GM12874 (cell line): ENCODE measurements around the gene NYNRIN.

Experiments used
- TF ChIP-seq, protein P1 (sequence below): IDR thresholded peaks from 2 replicates; pipeline ENCODE4 v1.5.1; 2011; ENCODE audit warnings: low read depth, mild to moderate bottlenecking, control low read depth, low read length, moderate library complexity; ENCODE audit not compliant: insufficient read depth

Gene NYNRIN

DNA sequence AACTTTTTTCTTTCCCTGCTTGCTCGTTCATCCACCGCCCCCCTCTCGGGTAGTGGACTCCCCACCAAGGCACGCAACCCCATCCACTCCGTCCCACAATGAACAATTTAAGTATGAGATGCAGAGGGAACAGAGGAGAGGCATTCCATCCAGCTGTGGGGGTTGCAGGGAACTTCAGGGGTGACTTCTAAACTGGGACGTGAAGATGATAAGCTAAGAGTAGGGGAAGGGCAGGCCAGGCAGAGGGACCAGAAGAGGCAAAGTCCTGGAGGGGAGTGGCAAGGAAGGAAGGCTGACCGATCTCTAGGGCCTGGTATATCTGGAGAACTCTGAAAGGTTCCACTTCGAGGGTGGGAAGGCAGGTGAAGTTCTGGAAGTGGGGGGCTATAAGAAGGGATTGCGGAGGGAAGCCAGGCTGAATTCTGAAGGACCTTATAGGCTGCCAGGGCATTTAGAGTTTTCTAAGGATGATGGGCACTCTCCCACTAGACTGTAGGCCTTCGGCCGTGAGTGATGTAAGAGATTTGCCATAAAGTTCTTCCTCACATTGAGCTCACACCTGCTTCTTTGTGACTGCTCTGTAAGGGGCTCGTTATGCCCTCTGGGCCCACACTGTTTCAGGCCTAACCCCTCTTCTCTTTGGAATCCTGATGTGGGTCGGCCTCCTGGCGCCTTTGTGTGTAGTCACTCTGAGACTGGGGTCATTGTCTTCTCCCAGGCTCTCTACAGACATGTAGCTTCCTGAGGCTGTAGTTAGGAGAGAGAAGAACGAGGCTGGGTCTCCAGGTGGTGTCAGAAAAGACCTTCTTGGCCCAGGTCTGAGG, 18.7 kb upstream of the NYNRIN start:
- TF ChIP-seq, protein P1, sequence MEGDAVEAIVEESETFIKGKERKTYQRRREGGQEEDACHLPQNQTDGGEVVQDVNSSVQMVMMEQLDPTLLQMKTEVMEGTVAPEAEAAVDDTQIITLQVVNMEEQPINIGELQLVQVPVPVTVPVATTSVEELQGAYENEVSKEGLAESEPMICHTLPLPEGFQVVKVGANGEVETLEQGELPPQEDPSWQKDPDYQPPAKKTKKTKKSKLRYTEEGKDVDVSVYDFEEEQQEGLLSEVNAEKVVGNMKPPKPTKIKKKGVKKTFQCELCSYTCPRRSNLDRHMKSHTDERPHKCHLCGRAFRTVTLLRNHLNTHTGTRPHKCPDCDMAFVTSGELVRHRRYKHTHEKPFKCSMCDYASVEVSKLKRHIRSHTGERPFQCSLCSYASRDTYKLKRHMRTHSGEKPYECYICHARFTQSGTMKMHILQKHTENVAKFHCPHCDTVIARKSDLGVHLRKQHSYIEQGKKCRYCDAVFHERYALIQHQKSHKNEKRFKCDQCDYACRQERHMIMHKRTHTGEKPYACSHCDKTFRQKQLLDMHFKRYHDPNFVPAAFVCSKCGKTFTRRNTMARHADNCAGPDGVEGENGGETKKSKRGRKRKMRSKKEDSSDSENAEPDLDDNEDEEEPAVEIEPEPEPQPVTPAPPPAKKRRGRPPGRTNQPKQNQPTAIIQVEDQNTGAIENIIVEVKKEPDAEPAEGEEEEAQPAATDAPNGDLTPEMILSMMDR: no peak

DNA sequence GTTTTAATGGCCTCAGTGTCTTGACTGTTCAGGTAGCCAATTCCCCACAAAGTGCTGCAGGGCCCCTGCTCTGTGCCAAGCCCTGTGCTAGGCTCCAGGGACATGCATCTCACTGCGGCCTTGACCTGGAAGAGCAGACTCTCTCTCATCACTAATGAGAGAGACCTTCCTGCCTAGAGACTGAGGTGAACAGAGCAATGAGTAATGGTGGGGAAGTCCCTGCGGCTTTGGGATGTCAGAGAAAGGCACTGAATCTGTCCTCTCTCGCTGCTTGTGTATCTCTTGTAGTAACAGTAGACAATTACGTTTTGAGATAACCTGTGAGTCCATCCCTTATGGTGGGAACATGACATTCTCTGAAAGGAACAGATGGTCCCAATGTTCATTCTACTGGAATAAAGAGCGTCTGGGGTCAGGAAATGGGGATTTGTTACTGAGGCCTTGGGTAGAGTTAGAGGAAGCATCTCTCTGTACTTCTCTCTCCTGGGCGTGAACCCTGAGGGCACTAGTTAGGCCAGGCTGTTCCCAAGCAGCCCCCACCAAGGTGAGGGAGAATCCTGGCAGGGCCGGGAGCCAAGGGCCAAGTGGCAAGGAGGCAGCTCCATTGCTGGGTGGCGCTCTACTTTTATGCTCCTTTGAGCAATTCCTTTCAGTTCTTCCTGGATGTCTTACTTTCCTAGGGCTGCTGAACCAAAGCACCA, 17.3 kb upstream of the NYNRIN start:
- TF ChIP-seq, protein P1: no peak

DNA sequence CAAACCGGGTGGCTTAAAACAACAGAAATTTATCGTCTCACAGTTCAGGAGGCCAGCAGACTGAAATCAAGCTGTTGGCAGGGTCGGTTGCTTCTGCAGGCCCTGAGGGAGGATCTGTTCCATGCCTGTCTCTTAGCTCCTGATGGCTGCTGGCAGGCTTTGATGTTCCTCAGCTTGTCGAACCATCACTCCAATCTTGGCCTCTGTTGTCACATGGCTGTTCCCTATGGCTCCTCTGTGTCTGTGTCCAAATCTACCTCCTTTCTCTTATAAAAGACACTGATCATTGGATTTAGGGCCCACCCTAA, 16.8 kb upstream of the NYNRIN start:
- TF ChIP-seq, protein P1: no peak

DNA sequence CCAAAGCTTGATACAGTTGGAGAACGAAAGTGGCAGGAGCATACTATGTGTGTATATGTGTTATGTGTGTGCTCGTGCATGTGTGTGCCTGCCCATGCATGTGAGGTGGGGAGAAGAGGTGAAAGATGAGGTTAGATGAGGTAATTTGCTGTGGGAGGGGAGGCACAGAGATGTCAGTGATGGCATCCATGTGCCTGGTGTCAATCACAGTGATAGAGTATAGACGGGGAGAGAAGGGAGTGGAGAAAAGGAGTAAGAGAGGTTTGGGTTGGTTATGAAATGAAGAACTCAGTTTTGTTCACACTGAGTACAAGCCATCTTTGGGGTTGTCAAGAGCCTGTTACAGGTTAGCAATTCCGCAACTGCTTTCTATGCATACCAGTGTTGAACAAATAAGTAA, 14.6 kb upstream of the NYNRIN start:
- TF ChIP-seq, protein P1: no peak

DNA sequence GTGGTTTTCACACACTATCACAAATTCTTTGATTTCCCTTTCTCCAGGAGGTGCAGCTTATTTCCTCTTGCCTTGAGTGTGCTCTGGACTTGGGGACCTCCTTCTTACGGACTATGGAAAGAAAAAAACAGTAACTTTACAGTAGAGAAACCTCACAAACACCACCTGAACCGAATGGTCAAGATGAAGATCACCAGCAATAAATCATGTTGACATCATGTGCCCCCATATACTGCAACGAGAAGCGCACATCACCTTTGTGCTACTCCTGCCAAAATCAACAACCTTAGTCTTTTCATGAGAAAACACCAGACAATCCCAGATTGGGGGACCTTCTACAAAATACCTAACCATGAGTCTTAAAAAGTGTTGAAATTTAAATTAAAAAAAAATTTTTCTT, 13.3 kb upstream of the NYNRIN start:
- TF ChIP-seq, protein P1: no peak

DNA sequence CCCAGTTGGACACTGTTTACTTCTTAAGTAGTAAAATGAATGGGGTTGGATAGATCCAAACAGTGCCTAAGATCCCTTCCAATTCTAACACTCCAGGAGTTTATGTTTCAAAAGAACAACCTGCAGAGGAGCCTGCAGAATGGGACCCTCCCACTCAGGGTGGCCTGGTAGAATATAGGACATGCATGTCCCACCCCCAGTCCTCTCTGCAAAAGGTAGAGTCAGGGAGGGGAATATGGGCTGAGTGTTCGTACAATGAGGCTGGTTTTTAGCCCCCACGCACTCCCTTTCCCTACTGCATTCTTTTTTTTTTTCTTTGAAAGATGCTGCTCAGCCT, 11.8 kb upstream of the NYNRIN start:
- TF ChIP-seq, protein P1: no peak

DNA sequence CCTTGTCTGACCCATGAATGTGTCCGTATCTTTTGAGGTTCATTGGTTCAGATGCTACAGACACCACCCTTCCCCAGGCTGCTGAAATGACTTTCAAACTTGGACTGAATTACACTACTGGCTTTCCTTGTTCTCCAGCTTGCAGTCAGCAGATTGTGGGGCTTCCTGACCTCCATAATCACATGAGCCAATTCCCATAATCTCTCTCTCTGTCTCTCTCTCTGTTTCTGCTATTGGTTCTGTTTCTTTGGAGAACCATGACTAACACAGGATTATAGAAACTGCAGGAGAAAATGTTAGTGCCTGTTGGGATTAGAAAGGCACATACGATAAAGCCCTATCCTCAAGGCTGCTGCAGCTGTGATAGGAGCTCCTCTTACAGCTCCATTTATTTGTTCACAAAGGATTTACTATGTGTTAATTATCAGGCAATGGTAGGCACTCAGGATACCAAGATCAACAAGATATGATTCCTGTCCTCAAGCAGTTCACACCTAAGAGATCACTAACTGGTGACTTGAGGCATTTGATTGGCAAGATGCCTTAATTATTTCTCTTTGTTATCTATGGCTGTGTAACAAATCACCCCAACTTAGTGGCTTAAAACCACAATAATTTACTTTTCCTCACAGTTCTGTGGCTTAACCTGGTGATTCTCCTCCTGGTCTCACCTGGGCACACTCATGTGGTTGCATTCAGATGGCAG, 10.2 kb upstream of the NYNRIN start:
- TF ChIP-seq, protein P1: no peak
